GM21447 (cell line): ENCODE results near the gene DAZAP1.
A peak's percentile ranks its signal among the peaks of the same experiment; 100 is the strongest.

Source experiments
- ATAC-seq: cut with Tn5 transposase; IDR thresholded peaks from one replicate; pipeline ENCODE4 v1.9.1; 2021; ENCODE audit not compliant: unreplicated experiment

Gene DAZAP1

GRCh38 chr19:1393841-1394240, 13.5 kb upstream of the DAZAP1 start:
- no peak for ATAC-seq

GRCh38 chr19:1394252-1395193, 12.9 kb upstream of the DAZAP1 start:
- ATAC-seq = no peak

- no peak for ATAC-seq
Measured at GRCh38 chr19:1395194-1396018, 12.0 kb upstream of the DAZAP1 start.

- no peak for ATAC-seq
Measured at GRCh38 chr19:1396019-1396767, 11.2 kb upstream of the DAZAP1 start.

DNA sequence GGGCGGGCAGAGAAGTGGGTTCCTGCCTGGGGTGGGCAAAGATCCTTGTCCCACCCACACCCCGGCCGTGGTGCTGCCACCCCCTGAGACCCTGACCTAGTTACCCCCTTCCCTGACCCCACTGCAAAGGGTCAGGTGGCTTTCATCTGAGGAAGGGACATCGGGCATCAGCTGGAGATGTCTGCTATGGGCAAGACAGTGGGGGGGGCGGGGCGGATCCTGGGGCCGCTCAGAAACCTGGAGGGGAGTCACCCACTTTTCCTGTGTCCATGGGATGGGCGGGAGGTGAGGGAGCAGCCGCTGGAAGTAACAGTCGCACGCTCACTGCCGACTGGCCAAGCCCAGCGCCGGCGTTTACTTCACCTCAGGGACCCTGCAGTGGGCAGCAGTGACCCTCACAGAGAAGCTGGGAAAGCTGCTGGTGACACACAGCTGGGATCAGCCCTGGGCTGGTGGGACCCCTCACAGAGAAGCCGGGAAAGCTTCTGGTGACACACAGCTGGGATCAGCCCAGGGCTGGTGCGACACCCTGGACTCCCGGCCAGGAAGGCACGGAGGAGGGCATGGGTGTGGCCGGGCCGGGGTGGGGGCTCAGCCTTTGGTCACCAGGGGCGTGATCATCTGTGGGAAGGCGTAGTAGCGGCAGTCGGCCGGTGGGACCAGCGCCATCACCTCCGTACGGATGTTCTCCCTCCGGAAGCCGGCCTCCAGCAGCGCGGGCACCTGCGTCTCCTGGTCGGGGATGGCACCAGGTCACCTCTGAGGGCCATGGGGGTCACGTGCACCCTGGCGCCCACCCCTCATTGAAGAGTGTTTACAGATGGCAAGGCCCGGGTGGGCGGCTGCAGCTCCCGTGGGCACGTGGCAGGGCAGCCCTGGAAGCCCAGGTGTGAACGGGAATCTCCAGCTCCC, 10.4 kb upstream of the DAZAP1 start:
- ATAC-seq = no peak

DNA sequence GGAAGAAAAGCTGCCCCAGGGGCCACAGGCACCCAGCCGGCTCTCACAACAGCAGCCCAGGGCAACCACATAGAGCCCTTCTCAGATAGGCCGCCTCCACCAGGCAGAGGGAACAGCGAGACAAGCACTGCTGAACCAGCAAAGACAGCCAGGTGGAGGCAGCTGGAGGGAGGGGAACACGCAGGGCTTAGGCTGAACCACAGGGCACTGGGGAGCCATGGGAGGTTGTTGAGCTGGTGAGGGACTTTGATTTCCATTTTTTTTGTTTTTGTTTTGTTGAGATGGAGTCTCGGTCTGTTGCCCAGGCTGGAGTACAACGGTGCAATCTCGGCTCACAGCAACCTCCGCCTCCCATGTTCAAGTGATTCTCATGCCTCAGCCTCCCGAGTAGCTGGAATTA, 9.5 kb upstream of the DAZAP1 start:
- ATAC-seq = no peak

DNA sequence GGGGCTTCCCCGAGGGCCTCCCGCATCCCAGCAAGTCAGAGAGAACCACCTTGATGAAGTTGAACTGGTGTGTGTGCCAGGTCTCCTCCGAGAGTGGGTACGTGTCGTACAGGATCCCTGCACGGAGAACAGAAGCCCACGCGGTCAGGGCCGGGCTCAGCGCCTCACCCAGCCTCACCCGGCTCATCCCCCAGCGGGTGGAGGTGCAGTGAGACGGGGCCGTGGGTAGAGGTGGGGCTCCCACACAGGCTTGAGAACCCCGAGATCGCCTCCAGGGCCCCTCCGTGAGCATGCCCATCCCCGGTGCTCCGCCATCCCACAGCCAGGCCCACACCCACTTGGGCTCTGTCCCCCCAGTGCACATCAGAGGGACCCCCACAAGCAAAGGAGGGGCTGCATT, 8.3 kb upstream of the DAZAP1 start:
- no peak for ATAC-seq

DNA sequence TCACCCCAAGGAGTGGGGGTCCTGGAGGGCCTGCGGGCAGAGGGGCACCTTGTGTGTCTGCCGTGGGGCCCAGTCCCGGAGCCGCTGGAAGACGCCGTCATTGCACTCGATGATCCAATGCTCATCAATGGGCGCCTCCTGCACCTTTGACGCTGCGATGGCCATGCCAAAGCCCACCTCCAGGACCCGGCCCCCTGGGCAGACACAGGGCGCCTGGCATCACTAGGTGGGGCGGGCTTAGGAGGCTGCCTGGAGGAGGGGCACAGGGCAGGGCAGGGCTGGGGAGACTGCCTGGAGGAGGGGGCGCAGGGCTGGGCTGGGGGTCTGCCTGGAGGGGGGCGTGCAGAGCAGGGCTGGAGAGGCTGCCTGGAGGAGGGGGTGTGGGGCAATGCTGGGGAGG, 7.6 kb upstream of the DAZAP1 start:
- ATAC-seq = no peak

DNA sequence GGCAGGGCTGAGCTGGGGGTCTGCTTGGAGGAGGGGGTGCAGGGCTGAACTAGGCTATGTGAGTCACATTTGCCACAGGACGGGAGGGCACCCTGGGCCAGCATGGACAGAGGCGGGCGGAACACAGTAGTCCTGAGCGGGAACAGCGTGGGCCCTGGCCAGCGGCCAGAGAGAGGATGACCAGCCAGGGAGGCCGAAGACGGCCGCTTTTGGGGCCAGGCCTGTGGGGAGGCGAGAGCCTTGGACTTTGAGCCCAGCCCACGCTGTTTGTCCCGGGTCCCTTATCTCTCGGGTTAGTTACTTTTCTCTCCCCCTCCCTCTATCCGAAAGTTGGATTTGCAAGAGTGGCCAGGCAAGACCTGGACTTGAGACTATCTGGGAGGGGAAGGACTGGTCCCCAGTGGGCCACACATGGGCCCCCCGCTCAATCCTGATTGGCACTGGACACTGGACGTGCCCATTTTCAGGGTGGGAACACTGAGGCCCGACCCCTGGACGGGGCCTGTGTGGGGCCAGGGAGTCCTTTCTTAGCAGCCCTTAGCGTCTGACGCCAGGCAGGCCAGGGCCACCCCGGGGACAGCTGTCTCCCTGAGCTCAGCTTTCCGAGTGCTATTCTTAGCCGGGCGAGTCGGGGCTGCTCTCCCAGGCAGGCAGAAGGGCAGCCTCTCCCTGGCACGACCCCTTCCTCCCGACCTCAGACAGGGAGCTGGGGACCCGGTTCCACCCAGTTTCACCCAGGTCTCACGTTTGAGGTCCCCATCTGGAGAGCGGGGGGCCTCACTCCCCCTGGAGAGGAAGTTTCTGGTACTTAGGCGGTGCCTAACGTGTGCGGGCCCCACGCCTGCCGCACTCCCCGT, 6.9 kb upstream of the DAZAP1 start:
- ATAC-seq = no peak

- ATAC-seq = no peak
Measured at GRCh38 chr19:1401138-1401888, 6.1 kb upstream of the DAZAP1 start, which contains the start of gene GAMT. Gene GAMT, minus strand, starts transcription at chr19:1401542. Its CDS starts 66 bp downstream, at chr19:1401476.

DNA sequence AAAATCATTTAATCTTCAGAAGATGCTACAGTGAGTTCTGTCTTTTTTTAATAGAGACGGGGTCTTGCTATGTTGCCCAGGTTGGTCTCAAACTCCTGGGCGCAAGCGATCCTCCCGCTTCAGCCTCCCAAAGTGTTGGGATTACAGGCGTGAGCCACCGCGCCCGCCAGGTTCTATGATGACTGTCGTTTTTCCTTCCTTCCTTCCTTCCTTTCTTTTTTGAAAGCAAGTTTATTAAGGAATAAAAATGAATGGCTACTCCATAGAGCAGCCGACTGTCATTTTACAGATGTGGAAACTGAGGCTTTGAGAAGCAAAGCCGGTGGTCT, 5.5 kb upstream of the DAZAP1 start:
- no peak for ATAC-seq

GRCh38 chr19:1402411-1403070, 4.8 kb upstream of the DAZAP1 start:
- ATAC-seq = no peak

- peak; percentile 67 for ATAC-seq
Measured at GRCh38 chr19:1406774-1407527, 435 bp upstream of the DAZAP1 start.

GRCh38 chr19:1408300-1409203, 1.2 kb downstream of the DAZAP1 start:
- ATAC-seq = no peak

- no peak for ATAC-seq
Measured at GRCh38 chr19:1409204-1410005, 2.0 kb downstream of the DAZAP1 start.
